Activated T-cell treated with anti-CD3 and anti-CD28 coated beads for 4 hours (primary cell): Measurements from ENCODE around the gene PPP2R5D.
"Not testable (repeated sequence)": the region's sequence is repeated elsewhere in the genome, so short reads cannot be mapped to it uniquely, and the experiment has no call there.

Experiments
- DNase-seq: peaks from one replicate; pipeline ENCODE4 v3.0.0-alpha.2; 2020

The PPP2R5D gene

GRCh38 chr6:42998205-42998604, 13.8 kb downstream of the PPP2R5D start:
- not testable (repeated sequence) for DNase-seq

- no peak for DNase-seq
Measured at GRCh38 chr6:43001843-43002242, 17.5 kb downstream of the PPP2R5D start.

- no peak for DNase-seq
Measured at GRCh38 chr6:43005844-43006243, 21.5 kb downstream of the PPP2R5D start.

GRCh38 chr6:43006251-43006650, 21.9 kb downstream of the PPP2R5D start:
- no peak for DNase-seq

- DNase-seq, result no peak
Measured at GRCh38 chr6:43007126-43007525, 22.8 kb downstream of the PPP2R5D start.

- DNase-seq, result no peak
Measured at GRCh38 chr6:43009124-43009523, 24.8 kb downstream of the PPP2R5D start.

GRCh38 chr6:43011207-43011606, 26.8 kb downstream of the PPP2R5D start:
- DNase-seq, result no peak

- DNase-seq, result no peak
Measured at GRCh38 chr6:43012364-43012763, 28.0 kb downstream of the PPP2R5D start.

GRCh38 chr6:43013097-43013842, 28.9 kb downstream of the PPP2R5D start:
- DNase-seq, result no peak

GRCh38 chr6:43013843-43014433, 29.6 kb downstream of the PPP2R5D start, which contains the start of the genes KLHDC3 and MEA1:
TSS of gene KLHDC3 (plus strand) at chr6:43014249. CDS start at chr6:43017193, 2,944 bp downstream.
TSS of gene MEA1 (minus strand) at chr6:43013946. CDS start at chr6:43013813, 133 bp downstream.
- peak; percentile 98 for DNase-seq

- DNase-seq, result no peak
Measured at GRCh38 chr6:43014434-43014909, 30.1 kb downstream of the PPP2R5D start.

- DNase-seq, result no peak
Measured at GRCh38 chr6:43016176-43016942, 32.0 kb downstream of the PPP2R5D start.

GRCh38 chr6:43016943-43017334, 32.6 kb downstream of the PPP2R5D start:
- no peak for DNase-seq

- no peak for DNase-seq
Measured at GRCh38 chr6:43019152-43019551, 34.8 kb downstream of the PPP2R5D start.

GRCh38 chr6:43020052-43020705, 35.8 kb downstream of the PPP2R5D start:
- no peak for DNase-seq

GRCh38 chr6:43020847-43021246, 36.5 kb downstream of the PPP2R5D start:
- DNase-seq, result no peak

GRCh38 chr6:43021270-43022047, 37.1 kb downstream of the PPP2R5D start, which contains the start of gene RRP36:
TSS of gene RRP36 (plus strand) at chr6:43021623. CDS start at chr6:43021655, 32 bp downstream.
- peak; percentile 51 for DNase-seq

GRCh38 chr6:43024436-43024835, 40.1 kb downstream of the PPP2R5D start:
- no peak for DNase-seq

GRCh38 chr6:43026365-43026764, 42.0 kb downstream of the PPP2R5D start:
- no peak for DNase-seq

GRCh38 chr6:43029120-43029519, 44.8 kb downstream of the PPP2R5D start:
- no peak for DNase-seq

- DNase-seq, result no peak
Measured at GRCh38 chr6:43032326-43032725, 48.0 kb downstream of the PPP2R5D start.
